Measurements from ENCODE around the gene HS6ST1.
A peak's percentile ranks its signal among the peaks of the same experiment; 100 is the strongest.

HS6ST1 gene

DNA sequence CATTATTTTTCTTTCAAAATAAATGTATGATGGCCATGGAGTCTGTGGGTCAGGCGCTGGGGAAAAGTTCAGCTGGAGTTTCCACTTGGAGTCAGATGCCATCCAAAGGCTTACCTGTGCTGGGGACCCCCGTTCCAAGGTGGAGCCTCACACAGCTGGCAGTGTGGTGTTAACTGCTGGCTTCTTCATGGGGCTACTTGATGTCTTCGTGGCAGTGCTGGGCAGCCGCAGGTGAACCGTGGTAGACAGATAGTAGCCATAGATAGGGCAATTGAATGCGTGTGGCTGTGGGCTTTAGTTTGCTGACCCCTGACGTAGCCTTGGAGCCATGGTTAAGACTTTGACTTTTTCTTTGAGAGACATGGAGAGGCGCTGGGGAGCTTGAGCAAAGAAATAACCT lies 83.1 kb downstream of the HS6ST1 start:
- ATAC-seq (no peak), DNase-seq (no peak)
- no peak overlapping the region for H3K4me3 Mint-ChIP-seq
- no peaks in the 10 kb centered on the region for H3K9me3 Mint-ChIP-seq
- peaks cover 4% of the 10 kb centered on the region for H3K27me3 Mint-ChIP-seq
- H3K27ac Mint-ChIP-seq, result no peak overlapping the region
- peaks cover 6% of the 10 kb centered on the region for H3K4me1 Mint-ChIP-seq
- H3K36me3 Mint-ChIP-seq (ENCODE audit: low read depth), result no peaks in the 10 kb centered on the region

DNA sequence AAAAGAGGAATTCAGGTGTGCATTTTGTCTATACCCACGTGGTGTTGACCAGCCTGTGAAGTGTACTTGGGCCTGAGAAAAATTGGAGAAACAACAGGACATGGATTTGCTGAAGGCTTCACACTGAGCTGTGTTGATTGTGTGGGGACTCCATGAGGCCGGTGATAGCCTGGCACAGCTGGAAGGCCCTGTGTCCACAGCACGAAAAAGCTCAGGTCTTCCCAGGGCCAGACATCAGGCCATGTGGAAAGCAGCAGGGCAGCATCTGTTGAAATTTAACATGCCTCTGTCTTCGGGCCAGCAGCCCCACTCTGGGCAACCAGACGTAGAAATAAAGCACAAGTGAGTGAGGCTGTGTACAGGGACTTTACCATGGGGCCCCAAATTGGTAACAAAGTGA lies 84.1 kb downstream of the HS6ST1 start:
- Mint-ChIP-seq H3K27me3 (peaks cover 4% of the 10 kb centered on the region), H3K9me3 (no peaks in the 10 kb centered on the region), H3K36me3 (ENCODE audit: low read depth) (no peaks in the 10 kb centered on the region), H3K4me3 (no peak overlapping the region), H3K4me1 (peaks cover 6% of the 10 kb centered on the region), H3K27ac (no peak overlapping the region)
- no peak for ATAC-seq
- no peak for DNase-seq

DNA sequence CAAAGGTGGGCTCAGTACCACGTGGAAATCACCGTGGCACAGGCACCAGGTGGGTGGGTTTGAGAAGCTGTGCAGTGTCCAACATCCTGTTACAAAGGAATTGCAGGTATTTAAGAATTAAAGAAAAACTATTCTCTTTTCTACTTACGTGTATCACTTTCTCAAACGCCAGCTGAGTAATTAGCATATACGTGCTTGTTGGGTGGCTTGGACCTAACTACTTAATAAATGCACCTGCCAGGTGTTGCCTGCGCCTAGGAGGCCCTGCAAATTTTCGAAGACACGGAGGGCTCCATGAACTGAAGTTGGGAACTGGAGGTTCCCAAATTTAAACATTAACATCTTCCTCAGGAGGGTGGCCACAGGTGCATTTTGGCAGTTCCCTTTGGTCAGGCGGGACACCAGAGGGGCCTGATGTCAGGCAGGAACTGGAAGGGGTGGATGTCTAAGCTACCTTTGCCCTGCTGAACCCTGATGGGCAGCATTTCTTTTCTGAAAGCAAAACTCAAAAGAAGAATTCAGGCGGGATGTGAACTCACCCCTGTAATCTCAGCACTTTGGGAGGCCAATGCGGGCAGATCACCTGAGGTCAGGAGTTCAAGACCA lies 84.8 kb downstream of the HS6ST1 start:
- peak overlapping the region; percentile 72 for H3K4me3 Mint-ChIP-seq
- DNase-seq, result no peak
- peaks cover 4% of the 10 kb centered on the region for H3K27me3 Mint-ChIP-seq
- H3K27ac Mint-ChIP-seq, result no peak overlapping the region
- H3K4me1 Mint-ChIP-seq, result peaks cover 6% of the 10 kb centered on the region
- H3K9me3 Mint-ChIP-seq, result no peaks in the 10 kb centered on the region
- no peak for ATAC-seq
- H3K36me3 Mint-ChIP-seq (ENCODE audit: low read depth), result no peaks in the 10 kb centered on the region

DNA sequence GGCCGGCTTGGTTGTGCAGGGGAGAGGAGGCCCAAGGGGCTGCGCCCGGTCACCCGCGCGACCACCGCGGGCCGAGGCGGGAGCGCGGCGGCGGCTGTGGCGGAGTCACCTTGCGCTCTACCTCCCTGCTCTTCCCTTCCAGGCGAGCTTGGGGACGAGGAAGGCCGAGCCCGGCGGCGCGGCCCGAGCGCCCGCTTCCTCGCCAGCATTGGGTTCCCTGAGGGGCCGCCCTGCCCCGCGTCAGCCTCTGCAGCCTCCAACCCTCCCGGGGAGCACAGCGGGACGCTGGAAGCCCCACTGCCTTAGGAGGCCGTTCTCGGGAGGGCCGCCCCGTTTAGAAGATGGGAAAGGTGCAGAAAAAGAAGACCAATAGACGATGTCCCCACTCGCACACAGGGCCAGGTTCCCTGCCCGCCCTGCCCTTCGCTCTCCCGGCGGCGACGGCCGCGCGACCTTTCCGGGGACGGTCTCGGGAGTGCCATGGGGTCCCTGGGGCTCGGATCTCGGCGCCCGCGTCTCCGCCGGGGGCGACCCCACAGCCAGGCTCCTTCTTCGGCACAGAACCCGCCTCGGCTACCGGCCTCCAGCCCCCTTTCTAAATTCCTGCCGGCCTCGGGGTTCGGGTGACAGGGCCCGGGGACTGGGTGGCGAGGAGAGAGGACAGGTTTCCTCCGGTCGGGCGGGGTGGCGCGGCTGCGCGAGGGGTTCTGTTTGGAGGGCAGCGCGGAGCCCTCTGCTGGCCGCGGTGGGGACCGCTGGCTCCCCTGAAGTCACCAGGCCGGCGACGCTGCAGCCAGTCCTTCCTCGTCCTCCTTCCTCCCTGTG lies 85.5 kb downstream of the HS6ST1 start:
- Mint-ChIP-seq H3K27ac (no peak overlapping the region), H3K4me1 (peaks cover 6% of the 10 kb centered on the region), H3K9me3 (no peaks in the 10 kb centered on the region), H3K27me3 (peaks cover 4% of the 10 kb centered on the region), H3K4me3 (peak overlapping the region; percentile 72), H3K36me3 (ENCODE audit: low read depth) (no peaks in the 10 kb centered on the region)
- peak; percentile 95 for ATAC-seq
- DNase-seq, result peak; percentile 90

DNA sequence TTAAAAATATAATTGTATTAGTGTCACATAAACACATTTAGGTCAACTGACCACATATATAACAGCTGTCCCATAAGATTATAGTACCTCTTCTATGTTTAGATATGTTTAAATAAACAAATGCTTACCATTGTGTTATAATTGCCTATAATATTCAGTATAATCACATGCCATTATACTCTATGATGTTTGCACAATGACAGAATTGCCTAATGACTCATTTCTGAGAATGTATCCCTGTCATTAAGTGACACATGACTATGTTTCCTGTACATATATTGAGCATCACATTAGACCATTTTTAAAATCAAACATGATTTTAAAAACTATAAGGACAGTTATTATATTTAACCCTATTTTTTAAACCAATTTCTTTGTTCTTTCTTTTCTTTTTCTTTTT lies 89.8 kb downstream of the HS6ST1 start:
- H3K9me3 Mint-ChIP-seq, result no peaks in the 10 kb centered on the region
- no peak for DNase-seq
- no peak overlapping the region for H3K4me3 Mint-ChIP-seq
- no peak overlapping the region for H3K27ac Mint-ChIP-seq
- H3K36me3 Mint-ChIP-seq (ENCODE audit: low read depth), result no peaks in the 10 kb centered on the region
- H3K27me3 Mint-ChIP-seq, result peaks cover 4% of the 10 kb centered on the region
- peaks cover 5% of the 10 kb centered on the region for H3K4me1 Mint-ChIP-seq
- ATAC-seq, result no peak

DNA sequence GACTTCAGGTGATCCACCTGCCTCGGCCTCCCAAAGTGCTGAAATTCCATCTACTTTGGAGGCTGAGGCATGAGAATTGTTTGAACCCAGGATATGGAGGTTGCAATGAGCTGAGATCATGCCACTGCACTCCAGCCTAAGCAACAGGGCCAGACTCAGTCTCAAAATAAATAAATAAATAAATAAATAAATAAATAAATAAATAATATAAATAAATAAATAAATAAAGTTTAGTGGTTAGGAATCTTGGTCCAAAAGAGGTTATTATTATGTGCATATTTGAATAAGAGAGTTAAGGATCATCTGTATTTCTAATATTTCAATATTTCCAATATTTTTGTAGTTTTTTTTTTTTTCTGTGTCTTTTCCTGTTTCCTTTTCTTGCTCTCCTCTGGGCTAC lies 90.8 kb downstream of the HS6ST1 start:
- Mint-ChIP-seq H3K4me3 (no peak overlapping the region), H3K27ac (no peak overlapping the region), H3K4me1 (peaks cover 1% of the 10 kb centered on the region), H3K27me3 (peaks cover 4% of the 10 kb centered on the region), H3K9me3 (no peaks in the 10 kb centered on the region), H3K36me3 (ENCODE audit: low read depth) (no peaks in the 10 kb centered on the region)
- DNase-seq (no peak), ATAC-seq (no peak)

DNA sequence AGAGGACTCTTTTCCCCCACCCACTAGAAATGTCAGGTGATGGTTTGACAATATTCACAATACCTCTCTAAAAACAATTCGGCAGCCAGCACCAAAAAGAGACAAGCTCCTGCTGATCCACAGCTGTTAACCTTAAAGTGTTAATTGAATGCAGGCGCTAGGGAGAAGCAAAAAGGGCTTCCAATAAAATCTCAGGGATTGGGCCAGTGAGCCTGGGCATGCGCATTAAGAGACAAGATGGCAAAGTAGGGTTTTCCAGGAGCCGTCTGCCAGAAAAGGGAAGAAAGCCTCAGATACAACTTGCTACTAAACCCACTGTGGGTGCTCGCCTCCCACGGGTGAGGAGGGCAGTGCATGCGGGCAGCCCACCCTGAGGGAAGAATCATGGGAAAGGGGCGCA lies 98.8 kb downstream of the HS6ST1 start:
- Mint-ChIP-seq H3K27me3 (no peaks in the 10 kb centered on the region), H3K27ac (no peak overlapping the region), H3K36me3 (ENCODE audit: low read depth) (no peaks in the 10 kb centered on the region), H3K4me3 (no peak overlapping the region), H3K4me1 (no peaks in the 10 kb centered on the region), H3K9me3 (no peaks in the 10 kb centered on the region)
- no peak for DNase-seq
- ATAC-seq, result no peak

DNA sequence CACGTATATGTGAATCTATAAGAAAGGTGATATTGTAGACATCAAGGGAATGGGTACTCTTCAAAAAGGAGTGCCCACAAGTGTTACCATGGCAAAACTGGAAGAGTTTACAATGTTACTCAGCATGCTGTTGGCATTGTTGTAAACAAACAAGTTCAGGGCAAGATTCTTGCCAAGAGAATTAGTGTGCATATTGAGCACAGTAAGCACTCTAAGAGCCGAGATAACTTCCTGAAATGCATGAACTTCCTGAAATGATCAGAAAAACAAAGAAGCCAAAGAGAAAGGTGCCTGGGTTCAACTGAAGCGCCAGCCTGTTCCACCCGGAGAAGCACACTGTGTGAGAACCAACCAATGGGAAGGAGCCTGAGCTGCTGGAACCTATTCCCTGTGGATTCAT lies 101.0 kb downstream of the HS6ST1 start:
- Mint-ChIP-seq H3K9me3 (no peaks in the 10 kb centered on the region), H3K4me1 (no peaks in the 10 kb centered on the region), H3K27me3 (no peaks in the 10 kb centered on the region), H3K27ac (no peak overlapping the region), H3K4me3 (no peak overlapping the region), H3K36me3 (ENCODE audit: low read depth) (no peaks in the 10 kb centered on the region)
- DNase-seq, result no peak
- ATAC-seq, result no peak

DNA sequence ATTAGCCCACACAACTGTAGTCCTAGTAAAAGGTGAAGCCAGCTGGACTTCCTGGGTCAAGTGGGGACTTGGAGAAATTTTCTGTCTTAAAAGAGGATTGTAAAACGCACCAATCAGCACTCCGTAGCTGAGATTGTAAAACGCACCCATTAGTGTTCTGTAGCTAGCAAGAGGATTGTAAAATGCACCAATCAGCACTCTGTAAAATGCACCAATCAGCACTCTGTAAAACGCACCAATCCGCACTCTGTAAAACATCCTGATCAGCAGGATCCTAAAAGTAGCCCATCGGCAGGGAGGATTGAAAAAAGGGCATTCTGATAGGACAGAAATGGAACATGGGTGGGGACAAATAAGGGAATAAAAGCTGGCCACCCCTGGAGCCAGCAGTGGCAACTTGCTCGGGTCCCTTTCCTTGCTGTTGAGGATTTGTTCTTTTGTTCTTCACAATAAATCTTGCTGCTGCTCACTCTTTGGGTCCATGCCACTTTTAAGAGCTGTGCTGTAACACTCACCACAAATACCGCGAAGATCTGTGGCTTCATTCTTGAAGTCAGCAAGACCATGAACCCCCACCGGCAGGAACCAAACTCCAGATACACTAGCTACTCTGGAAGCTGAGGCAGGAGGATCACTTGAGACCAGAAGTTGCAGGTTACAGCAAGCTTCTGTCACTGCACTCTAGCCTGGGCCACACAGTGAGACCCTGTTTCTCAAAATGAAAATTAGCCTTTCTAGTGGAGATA lies 102.6 kb downstream of the HS6ST1 start:
- DNase-seq (no peak), ATAC-seq (no peak)
- Mint-ChIP-seq H3K36me3 (ENCODE audit: low read depth) (no peaks in the 10 kb centered on the region), H3K4me3 (no peak overlapping the region), H3K27ac (no peak overlapping the region), H3K4me1 (no peaks in the 10 kb centered on the region), H3K9me3 (no peaks in the 10 kb centered on the region), H3K27me3 (no peaks in the 10 kb centered on the region)
